ENCODE data around the gene DDX5. TPM values are rescaled to one million over a fixed set of nuclear protein-coding genes. Genes with fewer than 3 reads are reported as not detected.
"Not testable (repeated sequence)": the region's sequence is repeated elsewhere in the genome, so short reads cannot be mapped to it uniquely, and the experiment has no call there.

The DDX5 gene
- total RNA-seq, 2 donors from 2014 or later: 369 to 444 TPM

GRCh38 chr17:64461788-64462187 lies 44.3 kb downstream of the DDX5 start:
- no peaks in the 10 kb centered on the region for H3K4me1 ChIP-seq
- TF ChIP-seq, protein P1, sequence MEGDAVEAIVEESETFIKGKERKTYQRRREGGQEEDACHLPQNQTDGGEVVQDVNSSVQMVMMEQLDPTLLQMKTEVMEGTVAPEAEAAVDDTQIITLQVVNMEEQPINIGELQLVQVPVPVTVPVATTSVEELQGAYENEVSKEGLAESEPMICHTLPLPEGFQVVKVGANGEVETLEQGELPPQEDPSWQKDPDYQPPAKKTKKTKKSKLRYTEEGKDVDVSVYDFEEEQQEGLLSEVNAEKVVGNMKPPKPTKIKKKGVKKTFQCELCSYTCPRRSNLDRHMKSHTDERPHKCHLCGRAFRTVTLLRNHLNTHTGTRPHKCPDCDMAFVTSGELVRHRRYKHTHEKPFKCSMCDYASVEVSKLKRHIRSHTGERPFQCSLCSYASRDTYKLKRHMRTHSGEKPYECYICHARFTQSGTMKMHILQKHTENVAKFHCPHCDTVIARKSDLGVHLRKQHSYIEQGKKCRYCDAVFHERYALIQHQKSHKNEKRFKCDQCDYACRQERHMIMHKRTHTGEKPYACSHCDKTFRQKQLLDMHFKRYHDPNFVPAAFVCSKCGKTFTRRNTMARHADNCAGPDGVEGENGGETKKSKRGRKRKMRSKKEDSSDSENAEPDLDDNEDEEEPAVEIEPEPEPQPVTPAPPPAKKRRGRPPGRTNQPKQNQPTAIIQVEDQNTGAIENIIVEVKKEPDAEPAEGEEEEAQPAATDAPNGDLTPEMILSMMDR (IDR thresholded peaks at IDR 0.05): no peak
- no peaks in the 10 kb centered on the region for H3K9me3 ChIP-seq
- intact Hi-C loops (cut with DNase I): no loop called here
- no peak for DNase-seq
- no peaks in the 10 kb centered on the region for H3K36me3 ChIP-seq
- no peak overlapping the region for H3K4me3 ChIP-seq
- no peaks in the 10 kb centered on the region for H3K27me3 ChIP-seq
- H3K9ac ChIP-seq (ENCODE audit: low read depth in 2 of 2, low read length in 2 of 2): no peak overlapping the region
- H3K27ac ChIP-seq: no peak overlapping the region

DNA sequence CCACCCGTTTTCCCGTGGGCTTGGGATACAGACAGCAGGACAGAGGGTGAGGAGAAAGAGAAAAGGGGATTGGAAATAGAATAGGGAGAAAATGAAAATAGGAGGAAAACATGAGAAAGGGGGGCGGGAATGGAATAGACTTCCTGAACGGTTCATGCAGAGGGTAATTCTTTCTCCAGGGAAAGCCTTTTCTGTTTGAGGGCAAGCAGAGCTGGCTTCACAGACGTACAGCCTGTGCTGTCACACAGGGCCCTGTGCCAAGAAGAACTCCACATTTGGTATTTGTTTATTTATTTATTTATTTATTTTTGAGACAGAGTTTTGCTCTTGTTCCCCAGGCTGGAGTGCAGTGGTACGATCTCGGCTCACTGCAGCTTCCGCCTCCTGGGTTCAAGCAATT lies 45.1 kb downstream of the DDX5 start:
- TF ChIP-seq, protein P1 (IDR thresholded peaks at IDR 0.05): no peak
- Histone ChIP-seq H3K27me3 (no peaks in the 10 kb centered on the region), H3K9ac (ENCODE audit: low read depth in 2 of 2, low read length in 2 of 2) (no peak overlapping the region), H3K4me3 (no peak overlapping the region), H3K36me3 (no peaks in the 10 kb centered on the region), H3K27ac (no peak overlapping the region), H3K4me1 (peaks cover 4% of the 10 kb centered on the region), H3K9me3 (no peaks in the 10 kb centered on the region)
- DNase-seq: no peak
- intact Hi-C loops (cut with DNase I): no loop called here

DNA sequence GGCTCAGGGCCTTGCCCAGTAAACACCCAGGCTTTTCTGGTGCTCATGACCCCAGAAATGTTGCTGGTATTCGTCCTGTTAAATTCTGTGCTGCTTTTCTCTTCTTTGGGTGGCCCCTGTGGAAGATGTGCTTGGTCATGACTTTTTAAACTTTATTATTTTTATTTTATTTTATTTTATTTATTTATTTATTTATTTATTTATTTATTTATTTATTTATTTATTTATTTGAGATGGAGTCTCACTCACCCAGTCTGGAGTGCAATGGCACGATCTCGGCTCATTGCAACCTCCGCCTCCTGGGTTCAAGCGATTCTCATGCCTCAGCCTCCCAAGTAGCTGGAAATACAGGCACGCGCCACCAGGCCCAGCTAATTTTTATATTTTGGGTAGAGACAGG lies 46.3 kb downstream of the DDX5 start:
- H3K9ac ChIP-seq (ENCODE audit: low read depth in 2 of 2, low read length in 2 of 2); H3K4me3 ChIP-seq; H3K36me3 ChIP-seq; H3K9me3 ChIP-seq; DNase-seq; H3K4me1 ChIP-seq; H3K27ac ChIP-seq; H3K27me3 ChIP-seq; intact Hi-C loops (cut with DNase I): not testable (repeated sequence)

DNA sequence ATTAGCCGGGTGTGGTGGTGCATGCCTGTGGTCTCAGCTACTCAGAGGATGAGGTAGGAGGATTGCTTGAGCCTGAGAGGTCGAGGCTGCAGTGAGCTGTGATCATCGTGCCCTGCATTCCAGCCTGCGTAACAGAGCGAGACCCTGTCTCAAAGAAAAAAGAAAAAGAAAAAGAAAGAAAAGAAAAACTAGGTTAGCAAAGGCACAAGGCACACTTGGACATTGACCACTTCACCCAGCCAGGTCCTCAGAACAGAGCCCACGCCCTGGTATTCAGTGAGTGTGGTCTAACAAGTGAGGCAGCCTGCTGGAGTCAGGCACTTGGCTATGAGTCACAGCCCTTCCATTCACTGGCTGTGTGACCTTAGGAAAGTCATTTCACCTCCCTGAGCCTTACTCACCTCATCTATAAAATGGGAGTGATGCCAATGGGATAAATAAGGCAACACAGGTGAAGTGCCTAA lies 46.8 kb downstream of the DDX5 start:
- Histone ChIP-seq H3K4me1 (peaks cover 4% of the 10 kb centered on the region), H3K4me3 (no peak overlapping the region), H3K36me3 (no peaks in the 10 kb centered on the region), H3K27me3 (no peaks in the 10 kb centered on the region), H3K9ac (ENCODE audit: low read depth in 2 of 2, low read length in 2 of 2) (no peak overlapping the region), H3K9me3 (no peaks in the 10 kb centered on the region), H3K27ac (no peak overlapping the region)
- intact Hi-C loops (cut with DNase I): no loop called here
- TF ChIP-seq, protein P1 (IDR thresholded peaks at IDR 0.05): no peak
- no peak for DNase-seq

DNA sequence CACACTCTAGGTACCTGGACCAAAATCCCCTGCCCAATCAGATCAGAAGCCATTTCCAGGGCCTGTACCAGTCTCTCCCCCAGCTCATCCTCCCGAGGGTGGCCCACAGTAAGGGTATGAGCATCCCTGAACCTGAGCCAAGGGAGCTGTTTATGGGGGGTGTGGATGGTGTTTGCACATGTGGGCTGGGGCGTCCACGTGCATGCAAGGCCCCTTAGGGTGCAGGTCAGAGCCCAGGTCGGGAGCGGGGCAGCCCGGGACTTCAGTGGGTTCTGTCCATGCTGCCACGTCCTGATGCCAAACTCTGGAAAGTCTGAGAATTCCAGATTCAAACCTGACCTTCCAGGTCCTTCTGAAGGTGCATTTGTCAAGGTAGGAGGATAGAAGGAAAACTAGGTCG lies 47.3 kb downstream of the DDX5 start:
- DNase-seq: no peak
- TF ChIP-seq, protein P1 (IDR thresholded peaks at IDR 0.05): no peak

DNA sequence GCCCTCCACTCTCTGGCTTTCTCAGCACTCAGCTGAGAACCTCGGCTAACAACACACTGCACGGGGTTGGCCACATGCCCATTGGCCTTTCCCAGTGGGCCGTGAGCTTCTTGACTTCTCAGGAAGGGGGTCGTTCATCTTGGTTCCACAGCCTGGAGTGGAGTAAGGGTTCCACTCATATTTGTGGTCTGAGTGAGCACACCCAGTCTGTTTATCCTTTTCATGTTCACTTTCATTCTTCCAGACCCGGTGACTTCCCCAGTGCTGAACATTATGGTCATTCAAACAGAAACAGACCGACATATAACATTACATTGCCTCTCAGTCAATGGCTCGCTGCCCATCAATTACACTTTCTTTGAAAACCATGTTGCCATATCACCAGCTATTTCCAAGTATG lies 48.9 kb downstream of the DDX5 start:
- H3K9me3 ChIP-seq: no peaks in the 10 kb centered on the region
- H3K27ac ChIP-seq: no peak overlapping the region
- H3K27me3 ChIP-seq: no peaks in the 10 kb centered on the region
- H3K4me1 ChIP-seq: peaks cover 4% of the 10 kb centered on the region
- TF ChIP-seq, protein P1 (IDR thresholded peaks at IDR 0.05): no peak
- intact Hi-C loops (cut with DNase I): no loop called here
- no peak overlapping the region for H3K9ac ChIP-seq (ENCODE audit: low read depth in 2 of 2, low read length in 2 of 2)
- H3K4me3 ChIP-seq: no peak overlapping the region
- no peaks in the 10 kb centered on the region for H3K36me3 ChIP-seq
- no peak for DNase-seq

More for the DNA sequence above, 47.3 kb downstream of the DDX5 start:
- no peak overlapping the region for H3K4me3 ChIP-seq
- no peaks in the 10 kb centered on the region for H3K27me3 ChIP-seq
- no peaks in the 10 kb centered on the region for H3K9me3 ChIP-seq
- H3K4me1 ChIP-seq: peaks cover 4% of the 10 kb centered on the region
- H3K27ac ChIP-seq: no peak overlapping the region
- H3K9ac ChIP-seq (ENCODE audit: low read depth in 2 of 2, low read length in 2 of 2): no peak overlapping the region
- no peaks in the 10 kb centered on the region for H3K36me3 ChIP-seq
- intact Hi-C loops (cut with DNase I): no loop called here

Data from colonic mucosa (tissue), 4 donors.